Fibroblast of the aortic adventitia (primary cell): ENCODE results near the gene LIPA. TPM values are rescaled to one million over a fixed set of nuclear protein-coding genes. Genes with fewer than 3 reads are reported as not detected.
A peak's percentile ranks its signal among the peaks of the same experiment; 100 is the strongest.

Experiments used
- DNase-seq: peaks from one replicate; pipeline ENCODE4 v3.0.0-alpha.2; 2010; ENCODE audit warnings: low read depth
- H3K4me3 ChIP-seq: 2 replicates; pipeline ENCODE4 v1.5.1; 2011; ENCODE audit warnings: low read depth, mild to moderate bottlenecking, control low read depth, low read length, moderate library complexity
- CTCF ChIP-seq: IDR thresholded peaks from 2 replicates; pipeline ENCODE4 v1.5.1; 2011; ENCODE audit warnings: mild to moderate bottlenecking, low read length, control low read depth, inconsistent platforms; ENCODE audit not compliant: insufficient read depth
- total RNA-seq: library from RNA; depleted of rRNA; stranded (reverse); fragments of >200 nt; gene quantifications from 2 replicates; pipeline ENCODE4 v1.2.3, GENCODE V29; 2012; ENCODE audit warnings: low replicate concordance

LIPA gene
- total RNA-seq, 1 donor, result 55.2 TPM

GRCh38 chr10:89185658-89186057 lies 65.9 kb downstream of the LIPA start:
- no peak overlapping the region for H3K4me3 ChIP-seq
- TF ChIP-seq CTCF, result no peak
- peak; percentile 20 for DNase-seq

- no peak for DNase-seq
- no peak overlapping the region for H3K4me3 ChIP-seq
- no peak for TF ChIP-seq CTCF
Observed at GRCh38 chr10:89184638-89185037, 66.9 kb downstream of the LIPA start.

GRCh38 chr10:89183571-89183970 lies 68.0 kb downstream of the LIPA start:
- peak; percentile 25 for DNase-seq
- H3K4me3 ChIP-seq, result no peak overlapping the region
- TF ChIP-seq CTCF, result no peak

- DNase-seq, result no peak
- no peak overlapping the region for H3K4me3 ChIP-seq
- no peak for TF ChIP-seq CTCF
Observed at GRCh38 chr10:89182894-89183293, 68.7 kb downstream of the LIPA start.

DNA sequence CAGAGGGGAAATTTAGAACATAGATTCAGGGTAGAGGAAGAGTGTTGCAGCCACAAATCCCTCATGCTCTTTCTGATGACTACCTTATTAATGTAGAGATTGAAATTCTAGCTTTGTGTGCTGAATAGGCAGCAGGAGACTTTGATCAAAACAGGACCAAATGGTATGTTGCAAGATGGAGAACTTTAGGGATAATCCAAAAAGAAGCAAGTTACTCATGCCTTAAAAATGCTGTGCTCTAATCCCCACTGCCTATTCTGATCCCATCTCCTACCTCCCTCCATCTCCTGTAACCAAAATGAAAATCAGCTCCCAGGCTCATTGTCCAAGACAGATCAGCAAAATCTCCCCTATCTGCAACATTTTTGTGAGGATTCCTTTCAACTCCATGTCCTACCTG lies 75.8 kb downstream of the LIPA start:
- TF ChIP-seq CTCF, result no peak
- H3K4me3 ChIP-seq, result no peak overlapping the region
- peak; percentile 14 for DNase-seq

- peak; percentile 21 for DNase-seq
- H3K4me3 ChIP-seq, result no peak overlapping the region
- TF ChIP-seq CTCF, result no peak
Observed at GRCh38 chr10:89173075-89173474, 78.5 kb downstream of the LIPA start.

GRCh38 chr10:89171996-89172395 lies 79.6 kb downstream of the LIPA start:
- H3K4me3 ChIP-seq, result no peak overlapping the region
- TF ChIP-seq CTCF, result no peak
- DNase-seq, result peak; percentile 16
